Stimulated activated CD8-positive, alpha-beta memory T cell treated with anti-CD3 and anti-CD28 coated beads, Interleukin-4, amount 100 ng/mL, for 48 hours (primary cell): Measurements from ENCODE around the gene MAD1L1.
"Not testable (repeated sequence)": the region's sequence is repeated elsewhere in the genome, so short reads cannot be mapped to it uniquely, and the experiment has no call there.

Experiments
- DNase-seq: peaks from one replicate; pipeline ENCODE4 v3.0.0-alpha.2; 2020

MAD1L1 gene

DNA sequence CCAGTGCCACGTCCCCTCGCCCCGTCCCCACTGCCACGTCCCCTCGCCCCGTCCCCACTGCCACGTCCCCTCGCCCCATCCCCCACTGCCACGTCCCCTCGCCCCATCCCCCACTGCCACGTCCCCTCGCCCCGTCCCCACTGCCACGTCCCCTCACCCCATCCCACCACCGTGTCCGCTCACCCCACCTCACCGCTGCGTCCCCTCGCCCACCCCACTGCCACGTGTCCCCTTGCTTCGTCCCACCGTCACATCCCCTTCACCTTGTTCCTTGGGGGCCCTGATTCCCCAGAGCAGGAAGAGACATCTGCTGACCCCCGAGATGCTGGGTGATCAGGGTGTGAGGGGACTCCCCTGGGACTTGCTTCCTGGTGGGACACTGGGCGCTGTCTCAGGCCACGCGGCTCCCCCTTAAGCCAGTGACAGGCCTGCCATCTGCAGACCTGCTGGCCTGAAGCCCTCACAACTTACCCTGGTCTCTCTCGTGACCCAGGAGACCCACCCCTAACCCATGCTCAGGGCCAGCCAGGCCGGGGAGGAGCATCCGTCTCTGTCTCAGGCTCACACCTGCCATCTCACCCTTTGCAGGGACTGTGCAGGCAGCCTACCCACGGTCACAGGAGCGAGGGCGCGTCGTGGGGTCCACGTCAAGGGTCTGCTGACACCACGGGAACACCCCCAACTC lies 302.2 kb downstream of the MAD1L1 start:
- no peak for DNase-seq

DNA sequence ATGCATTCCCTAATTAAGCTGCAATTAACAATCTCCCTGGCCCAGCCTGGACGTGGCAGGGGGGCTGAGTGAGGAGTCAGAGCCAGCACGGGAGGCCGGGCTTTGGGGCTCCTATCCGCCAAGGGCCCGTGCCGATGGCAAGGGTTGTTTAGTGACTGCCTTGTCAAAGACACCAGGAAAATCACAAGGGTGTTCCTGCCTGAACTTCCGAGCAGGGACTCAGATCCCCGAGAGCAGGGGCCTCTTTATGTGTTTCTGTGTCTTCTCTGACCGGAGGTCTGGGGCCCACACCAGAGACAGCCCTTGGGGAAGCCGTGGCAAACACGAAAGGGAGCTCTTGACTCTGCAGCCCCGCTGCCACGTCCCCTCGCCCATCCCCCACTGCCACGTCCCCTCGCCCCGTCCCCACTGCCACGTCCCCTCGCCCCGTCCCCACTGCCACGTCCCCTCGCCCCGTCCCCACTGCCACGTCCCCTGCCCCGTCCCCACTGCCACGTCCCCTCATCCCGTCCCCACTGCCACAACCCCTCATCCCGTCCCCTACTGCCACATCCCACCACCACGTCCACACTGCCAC lies 303.3 kb downstream of the MAD1L1 start:
- DNase-seq = not testable (repeated sequence)

DNA sequence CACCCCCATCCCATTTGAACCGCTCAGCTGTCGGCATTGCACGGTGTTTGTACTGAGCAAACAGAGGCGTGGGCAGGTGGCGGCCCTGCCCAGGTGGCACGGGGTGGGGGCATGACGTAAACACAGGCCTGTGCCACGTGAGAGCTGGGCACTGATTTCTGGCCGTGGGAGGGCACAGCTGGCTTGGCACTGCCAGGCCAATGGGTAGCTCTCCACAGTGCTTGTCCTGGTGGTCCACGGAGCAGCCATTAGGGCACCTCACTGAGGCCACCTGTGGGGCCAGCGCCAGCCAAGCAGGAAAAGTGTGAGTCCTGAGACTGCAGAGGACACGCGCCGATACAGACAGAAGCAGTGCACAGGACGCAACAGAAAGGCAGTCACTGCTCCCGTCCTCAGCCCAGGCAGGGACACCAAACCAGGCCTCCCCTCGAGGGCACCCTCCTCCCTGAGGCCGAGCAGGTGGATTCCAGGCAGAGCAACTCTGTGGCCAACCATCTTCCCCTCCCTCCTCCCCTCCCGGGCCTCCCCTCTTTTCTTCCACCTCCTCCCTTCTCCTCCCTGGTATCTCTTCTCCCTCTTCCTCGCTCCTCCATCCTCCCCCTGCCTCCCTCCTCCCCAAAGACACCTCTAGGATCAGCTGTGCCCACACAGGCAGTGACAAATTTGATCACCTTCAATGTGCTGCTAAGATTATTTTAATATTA lies 303.9 kb downstream of the MAD1L1 start:
- DNase-seq = no peak

DNA sequence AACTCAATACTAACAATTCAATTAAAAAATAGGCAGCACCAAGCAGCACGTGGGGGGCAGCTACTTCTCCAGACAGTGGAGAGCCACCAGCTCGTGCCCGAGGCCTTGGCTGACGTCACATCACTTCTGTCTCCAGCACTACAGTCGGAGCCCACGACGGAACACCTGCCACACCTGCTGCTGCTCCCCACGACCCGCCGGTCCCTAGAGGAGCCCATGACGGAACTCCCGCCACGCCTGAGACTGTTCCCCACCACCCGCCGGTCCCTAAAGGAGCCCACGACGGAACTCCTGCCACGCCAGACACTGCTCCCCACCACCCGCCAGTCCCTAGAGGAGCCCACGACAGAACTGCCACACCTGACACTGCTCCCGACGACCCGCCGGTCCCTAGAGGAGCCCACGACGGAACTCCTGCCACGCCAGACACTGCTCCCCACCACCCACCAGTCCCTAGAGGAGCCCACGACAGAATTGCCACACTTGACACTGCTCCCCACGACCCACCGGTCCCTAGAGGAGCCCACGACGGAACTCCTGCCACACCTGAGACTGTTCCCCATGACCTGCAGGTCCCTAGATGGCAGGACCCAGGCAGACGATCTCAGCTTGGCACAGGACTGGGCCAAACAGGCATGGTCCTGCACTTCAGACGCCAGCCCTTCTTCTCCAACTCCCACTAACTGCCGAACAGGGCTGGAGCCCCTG lies 304.7 kb downstream of the MAD1L1 start:
- DNase-seq = no peak

DNA sequence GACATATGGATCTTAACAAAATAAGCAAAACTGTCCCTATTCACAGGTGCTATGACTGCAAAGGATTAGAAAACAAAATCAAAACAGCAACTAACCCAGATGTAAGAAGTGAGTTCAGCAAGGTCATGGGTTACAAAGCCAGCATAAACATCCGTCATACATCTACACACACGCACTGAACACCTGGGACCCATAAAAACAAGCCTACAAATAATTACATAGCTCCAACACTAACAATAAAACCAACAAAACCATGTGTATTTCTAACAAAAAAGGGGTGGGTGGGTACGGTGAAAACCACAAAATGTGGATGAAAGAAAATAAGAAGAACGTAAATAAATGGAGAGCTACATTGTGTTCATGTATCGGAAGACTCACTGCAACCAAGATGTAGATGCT lies 305.8 kb downstream of the MAD1L1 start:
- DNase-seq = no peak

DNA sequence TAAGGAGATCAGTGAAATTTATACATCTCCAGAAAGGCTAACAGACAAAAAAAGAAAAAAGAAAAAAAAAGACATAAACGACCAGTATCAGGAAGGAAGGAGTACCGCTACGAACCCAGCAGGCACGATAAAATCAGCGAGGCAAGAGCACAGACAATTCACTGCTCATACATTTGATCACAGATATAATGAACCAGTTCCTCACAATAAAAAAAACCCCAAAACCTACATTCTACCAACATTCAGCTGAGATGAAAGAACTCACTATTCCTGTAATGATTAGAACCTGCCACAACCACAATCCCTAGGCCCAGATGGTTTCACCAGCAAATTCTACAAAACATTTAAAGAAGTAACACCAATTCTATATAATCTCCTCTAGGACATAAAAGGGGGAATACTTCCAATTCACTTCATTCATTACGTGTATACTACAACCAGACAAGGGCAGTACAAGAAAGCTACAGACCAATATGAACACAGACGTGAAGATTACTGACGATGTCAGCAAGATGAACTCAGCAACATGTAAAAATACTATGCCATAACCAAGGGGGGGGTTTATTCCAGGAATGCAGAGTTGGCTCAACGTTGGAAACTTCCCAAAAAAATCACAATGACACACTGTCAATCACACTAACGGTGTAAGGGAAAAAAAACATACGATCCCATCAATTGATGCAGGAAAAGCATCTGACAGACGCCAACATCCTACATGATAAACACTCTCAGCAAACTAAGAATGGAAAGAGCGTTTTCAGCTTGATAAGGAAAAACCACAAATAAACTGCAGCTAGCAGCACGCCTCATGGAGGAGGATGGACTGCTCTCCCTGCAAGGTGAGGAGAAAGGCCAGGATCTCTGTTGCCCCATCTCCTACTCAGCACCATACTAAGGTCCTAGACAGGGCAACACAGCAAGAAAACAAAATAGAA lies 306.5 kb downstream of the MAD1L1 start:
- no peak for DNase-seq

DNA sequence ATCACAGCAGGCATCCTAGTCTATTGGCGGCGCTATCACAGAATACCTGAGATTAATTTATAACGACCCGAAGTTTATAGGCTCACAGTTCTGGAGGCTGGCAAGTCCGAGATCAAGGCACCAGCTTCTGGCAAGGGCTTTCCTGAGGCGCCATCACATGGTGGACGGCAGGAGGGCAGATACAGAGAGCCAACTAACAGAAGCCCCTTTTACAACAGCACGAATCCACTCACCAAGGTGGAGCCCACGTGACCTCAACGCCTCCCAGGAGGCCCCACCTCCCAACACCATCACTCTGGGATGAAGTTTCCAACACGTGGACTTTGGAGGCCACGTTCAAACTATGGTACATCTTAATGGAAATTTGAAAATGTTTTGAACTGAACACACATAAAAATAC lies 307.4 kb downstream of the MAD1L1 start:
- DNase-seq = no peak

DNA sequence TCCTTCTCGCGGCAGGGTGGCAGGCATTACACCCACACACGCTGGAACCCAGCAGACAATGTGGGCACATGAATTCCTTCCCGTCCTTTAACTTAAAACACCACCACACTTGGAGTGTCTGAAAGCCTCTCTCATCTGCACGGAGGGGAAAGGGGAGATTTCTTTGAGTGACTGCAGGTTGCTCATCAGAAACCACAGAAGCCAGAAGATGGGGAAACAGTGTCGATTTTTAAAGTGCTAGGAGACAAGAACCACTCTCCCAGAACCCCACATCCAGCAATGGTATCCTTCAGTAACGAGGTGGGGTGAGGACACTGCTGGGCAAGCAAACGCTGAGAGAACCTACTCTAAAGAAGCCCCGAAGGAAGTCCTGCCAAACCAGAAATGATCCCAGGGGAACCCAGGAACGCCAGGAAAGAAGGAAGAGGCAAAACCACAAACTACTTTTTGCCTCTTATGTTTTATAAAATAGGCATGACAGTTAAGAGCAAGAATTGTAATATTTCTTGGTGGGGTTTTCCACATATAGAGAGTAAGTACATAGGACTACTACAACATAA lies 308.4 kb downstream of the MAD1L1 start:
- DNase-seq = no peak

DNA sequence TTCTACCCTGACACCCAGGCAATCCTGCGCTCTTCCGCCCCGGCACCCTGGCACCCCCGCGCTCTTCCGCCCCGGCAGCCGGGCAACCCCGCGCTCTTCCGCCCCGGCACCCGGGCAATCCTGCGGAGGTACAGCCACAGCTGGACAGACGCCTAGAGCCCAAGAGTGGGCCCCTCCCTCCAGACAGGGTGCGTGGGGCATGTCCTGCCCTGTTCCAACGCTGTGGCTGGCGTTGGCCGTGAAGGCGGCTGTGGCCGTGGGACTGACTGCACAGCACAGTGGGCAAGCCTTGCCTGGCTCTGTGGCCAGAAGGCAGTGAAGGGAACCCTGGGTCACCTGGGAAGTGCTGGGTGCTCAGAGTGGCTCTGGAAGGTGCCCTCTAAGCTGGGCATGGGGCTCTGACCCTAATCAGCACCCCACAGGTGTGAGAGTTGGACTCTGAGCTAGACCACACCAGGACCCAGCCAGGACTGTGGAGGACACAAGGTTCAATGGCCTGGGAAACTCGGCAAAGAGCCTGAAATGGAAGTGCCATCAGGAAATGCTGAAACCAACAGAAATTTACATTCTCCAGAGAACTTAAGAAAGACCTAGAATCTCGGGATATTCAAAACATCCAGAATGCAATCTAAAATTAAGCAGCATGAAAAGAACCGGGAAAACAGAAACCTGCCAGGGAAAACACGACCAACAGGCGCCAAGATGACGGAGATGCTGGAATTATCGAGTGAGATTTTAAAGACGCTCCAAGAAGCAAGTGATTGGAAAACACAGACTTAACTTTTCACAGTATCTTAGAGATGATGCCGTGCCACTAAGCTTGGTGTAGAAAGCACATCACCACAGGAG lies 309.1 kb downstream of the MAD1L1 start:
- no peak for DNase-seq

DNA sequence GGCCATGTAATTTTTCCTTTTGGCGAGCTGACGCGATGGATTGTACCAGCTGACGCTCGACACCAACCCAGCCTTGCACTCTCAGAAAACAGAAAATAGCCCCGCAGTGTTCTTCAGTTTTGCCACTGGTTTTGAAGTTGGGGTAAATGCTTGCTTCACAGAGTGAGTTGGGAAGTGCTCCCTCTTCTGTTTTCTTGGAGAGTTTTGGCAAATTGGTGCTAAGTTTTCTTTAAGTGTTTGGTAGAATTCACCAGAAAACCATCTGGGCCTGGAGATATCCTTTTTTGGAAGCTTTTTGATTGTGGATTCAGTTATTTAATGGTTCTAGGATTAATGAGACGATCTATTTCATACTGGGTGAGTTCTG lies 309.9 kb downstream of the MAD1L1 start:
- no peak for DNase-seq

DNA sequence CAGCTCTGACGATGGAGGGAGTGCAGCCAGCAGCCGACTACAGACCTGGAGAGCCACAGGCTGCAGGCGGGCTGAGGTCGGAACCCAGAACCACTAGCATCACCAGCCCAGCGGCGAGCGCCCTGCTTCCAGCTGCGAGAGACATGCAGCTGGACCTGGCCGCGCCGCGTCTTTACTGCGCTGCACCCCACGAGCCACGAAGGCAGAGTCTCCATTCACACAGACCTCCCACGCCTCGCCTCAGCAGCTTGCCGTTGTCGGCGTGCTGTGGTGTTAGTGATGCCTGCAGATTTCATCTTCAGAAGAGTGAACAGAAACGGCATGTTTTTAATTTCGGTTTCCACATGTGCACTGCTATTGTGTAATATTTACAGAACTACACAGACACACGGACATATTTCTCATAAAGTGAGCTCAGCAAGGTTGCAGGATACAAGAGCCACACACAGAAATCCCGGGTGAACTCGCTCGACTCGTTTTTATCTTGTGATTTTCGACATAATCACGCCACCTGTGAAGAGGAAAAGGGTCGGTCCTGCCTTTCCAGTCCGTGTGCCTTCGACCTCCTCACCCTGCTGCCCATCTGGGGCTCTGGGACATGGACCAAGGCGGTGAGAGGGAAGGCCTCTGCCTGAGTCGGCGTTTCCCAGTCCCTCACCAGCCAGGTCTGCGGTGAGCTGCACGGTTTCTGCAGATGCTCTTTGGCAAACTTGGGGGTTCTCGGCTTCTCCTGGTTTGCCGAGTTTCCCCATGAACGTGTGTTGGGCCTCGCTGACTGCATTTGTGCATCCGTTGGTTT lies 310.5 kb downstream of the MAD1L1 start:
- DNase-seq = peak; percentile 66

DNA sequence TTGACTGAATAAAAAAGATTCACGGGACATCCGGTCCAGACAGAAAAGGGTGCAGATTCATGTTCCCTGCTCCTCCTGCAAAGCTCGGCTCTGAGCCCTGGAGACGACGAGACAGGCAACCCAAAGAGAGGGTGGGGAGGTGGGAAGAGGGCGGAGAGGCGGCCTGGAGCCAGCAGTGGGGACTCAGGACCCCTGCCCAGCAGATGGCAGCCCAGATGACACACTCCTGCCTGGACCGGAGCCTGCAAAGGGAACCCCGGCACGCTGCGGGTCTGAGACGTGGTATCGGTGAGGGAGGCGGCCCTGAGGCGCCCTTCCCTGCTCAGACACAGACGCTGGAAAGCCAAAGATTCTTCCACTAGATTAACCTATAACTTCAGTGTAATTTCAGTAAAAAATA lies 311.9 kb downstream of the MAD1L1 start:
- no peak for DNase-seq

DNA sequence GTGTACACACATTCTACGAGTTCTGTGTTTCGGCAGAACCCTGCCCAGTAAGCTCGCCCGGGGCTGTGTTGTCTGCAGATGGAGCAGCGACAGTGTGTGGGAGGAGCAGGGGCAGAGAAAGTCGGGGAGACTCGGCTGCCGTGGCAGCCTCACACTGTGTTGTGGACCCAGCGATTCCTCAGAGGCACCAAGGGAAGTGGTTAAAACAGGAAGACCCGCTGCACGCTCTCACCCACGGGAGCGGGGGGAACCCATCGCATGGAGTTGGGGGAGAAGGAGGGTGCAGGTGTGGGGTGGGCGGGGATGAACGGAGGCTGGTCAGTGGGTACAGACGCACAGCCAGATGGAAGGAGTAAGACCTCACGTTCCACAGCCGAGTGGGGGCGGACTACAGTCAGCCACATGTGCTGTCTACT lies 312.5 kb downstream of the MAD1L1 start:
- peak; percentile 42 for DNase-seq

DNA sequence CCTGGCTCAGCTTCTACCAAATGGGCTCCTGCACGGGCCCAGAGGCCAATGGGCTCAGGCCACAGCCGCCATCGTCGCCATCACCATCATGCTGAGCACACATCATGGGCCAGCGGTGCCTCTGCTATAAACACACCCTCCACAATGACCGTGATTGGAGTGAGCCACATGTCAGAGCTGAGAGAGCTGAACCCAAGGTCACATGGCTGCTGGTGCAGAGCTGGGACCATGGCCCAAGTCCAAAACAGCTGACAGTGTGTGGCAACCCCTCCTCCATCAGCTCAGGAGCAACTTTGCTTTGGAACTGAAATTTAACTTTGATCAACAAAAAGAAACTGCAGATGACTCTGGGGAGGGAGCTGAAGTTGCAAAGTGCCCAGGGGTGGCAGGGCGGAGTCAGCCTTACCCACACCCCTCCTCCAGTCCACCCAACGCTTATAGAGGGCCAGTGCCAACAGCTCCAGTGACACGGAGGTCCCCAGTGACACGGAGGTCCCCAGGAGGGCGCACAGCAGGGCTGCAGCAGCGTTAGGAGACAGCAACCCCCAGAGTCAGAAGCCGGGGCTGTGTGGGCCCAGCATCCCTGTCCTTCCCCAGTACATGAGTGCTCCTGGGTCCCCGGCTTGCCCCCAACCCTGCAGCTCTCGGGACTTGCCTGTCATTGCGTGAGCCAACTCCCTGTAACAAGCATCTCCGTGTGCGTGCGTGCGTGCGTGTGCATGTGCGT lies 313.0 kb downstream of the MAD1L1 start:
- no peak for DNase-seq

DNA sequence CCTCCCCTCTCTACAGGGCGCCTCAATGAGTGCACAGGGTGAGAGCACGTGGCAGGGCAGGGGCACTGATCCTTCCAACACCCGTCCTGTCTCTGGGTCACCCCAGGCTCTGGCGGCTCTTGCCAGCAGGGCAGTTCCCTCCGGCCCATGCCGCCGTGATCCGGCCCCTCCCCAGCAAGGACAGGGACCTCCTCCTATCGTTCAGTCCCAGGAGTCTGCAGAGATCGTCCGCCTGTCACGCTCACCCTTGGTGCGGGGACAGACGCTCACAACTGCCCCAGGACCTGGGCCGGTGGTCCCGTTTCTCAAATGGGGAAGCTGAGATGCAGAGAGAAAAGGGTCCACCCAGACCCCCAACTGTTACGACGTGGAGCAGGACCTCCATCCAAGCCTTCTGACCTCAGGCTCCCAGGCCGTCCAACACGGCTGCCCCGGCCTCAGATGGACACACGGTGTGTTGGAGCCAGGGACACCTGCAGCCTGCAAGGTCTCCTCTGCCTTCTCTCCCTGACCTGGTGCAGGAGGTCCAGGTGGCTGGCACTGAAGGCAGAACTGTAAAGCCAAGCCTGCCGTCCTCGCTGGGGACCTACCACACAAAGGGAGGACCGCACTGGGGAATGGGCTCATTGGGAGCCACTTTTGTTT lies 313.7 kb downstream of the MAD1L1 start:
- DNase-seq = no peak

DNA sequence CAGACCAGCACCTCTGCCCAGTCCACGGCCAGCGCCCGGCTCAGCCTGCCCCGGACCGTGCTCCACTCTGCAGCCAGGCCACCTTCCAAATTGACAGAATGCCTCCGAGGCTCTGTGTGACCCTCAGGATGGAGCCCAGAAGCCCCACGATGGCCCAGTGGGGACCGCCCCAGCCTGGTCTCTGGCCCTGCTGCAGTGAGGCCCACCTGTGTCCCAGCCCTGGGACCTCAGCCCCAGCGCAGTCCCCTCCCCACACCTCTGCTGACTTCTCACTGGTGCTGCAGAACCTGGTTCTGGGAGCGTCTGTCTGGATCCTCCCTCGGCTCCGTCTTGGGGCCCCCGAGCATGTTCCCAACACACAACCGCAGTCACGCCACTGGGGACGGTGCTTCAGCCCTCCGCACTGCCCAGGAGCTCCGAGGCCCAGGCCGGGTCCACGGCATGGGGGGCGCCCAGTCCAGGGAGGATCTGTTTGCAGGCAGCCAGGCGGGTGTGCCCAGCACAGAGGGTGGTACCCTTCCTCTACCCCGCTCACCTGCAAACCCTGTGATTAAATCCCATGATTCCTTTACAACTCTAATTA lies 314.6 kb downstream of the MAD1L1 start:
- DNase-seq = no peak

DNA sequence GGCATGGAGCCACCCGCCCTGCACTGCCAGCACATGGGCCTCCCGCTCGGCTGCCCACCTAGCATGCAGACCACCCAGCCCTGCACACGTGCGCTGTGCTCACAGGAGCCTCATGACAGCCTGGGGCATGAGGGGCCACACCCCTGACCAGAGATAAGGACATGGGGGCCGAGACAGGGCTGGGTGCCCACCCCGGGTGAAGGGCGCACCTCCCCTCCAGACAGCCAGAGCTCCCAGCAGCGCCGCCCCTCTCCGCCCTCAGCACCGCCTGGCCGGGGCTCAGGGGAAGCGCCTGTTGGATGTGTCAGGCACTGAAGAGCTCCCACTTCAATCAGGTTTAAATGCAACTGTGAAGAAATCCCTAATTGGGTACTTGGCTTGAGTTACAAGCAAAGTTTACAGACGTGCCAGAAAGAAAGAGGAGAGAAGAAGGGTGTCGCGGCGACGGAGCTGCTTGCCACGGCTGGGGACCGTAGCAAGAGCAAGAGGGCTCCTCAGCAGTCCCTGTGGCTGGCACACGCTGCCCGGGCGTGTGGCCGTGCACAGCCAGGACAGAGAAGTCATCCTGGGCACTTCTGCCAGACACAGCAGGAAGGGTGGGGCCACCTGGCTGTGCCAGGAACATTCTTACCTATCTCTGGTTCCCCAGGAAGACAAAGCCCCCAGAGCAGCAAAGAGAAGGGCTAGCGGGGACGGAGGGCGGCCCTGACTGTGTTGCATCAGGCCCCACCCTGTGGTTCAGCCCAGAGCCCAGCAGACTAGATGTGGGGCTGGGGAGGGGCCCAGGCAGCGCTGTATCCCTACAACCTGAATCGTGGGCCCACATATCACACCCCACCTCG lies 315.3 kb downstream of the MAD1L1 start:
- no peak for DNase-seq

DNA sequence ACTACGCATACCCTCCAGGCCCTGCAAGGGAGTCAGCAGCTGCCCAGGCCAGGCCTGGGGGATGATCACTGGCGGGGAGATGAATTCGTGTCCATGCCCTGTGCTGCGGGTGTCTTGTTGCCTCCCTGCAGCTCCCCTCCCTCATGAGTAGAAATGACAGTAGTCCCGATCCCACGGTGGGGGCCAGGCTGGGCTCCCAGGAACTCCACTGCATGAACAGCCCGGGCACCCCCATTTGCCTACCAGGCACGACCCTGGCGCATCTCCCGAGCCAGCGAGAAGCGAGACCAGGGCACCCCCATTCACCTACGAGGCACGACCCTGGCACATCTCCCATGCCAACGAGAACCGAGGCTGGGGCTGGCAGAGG lies 316.2 kb downstream of the MAD1L1 start:
- DNase-seq = no peak
